Fibroblast of lung (primary cell): ENCODE results near the gene HS3ST3A1. TPM values are rescaled to one million over a fixed set of nuclear protein-coding genes. Genes with fewer than 3 reads are reported as not detected.

Experiments
- DNase-seq, 2 donors: peaks; one replicate each; pipeline versions ENCODE4 v3.0.0 to v3.0.0-alpha.2; 2010; ENCODE audit warnings: low read depth in 2 of 2
- H2AFZ ChIP-seq: 2 replicates; pipeline ENCODE4 v1.5.1; 2012; ENCODE audit warnings: low read length, control low read depth, inconsistent platforms
- H3K27ac ChIP-seq: 2 replicates; pipeline ENCODE4 v1.5.1; 2011; ENCODE audit warnings: low read length, control low read depth; ENCODE audit not compliant: insufficient read depth
- H3K27me3 ChIP-seq: 2 replicates; pipeline ENCODE4 v1.5.1; 2011; ENCODE audit warnings: mild to moderate bottlenecking, low read length; ENCODE audit not compliant: control insufficient read depth, insufficient read depth
- H3K36me3 ChIP-seq: 2 replicates; pipeline ENCODE4 v1.5.1; 2011; ENCODE audit warnings: low read length; ENCODE audit not compliant: control insufficient read depth, insufficient read depth
- H3K4me1 ChIP-seq: 2 replicates; pipeline ENCODE4 v1.5.1; 2011; ENCODE audit warnings: low read length; ENCODE audit not compliant: control insufficient read depth, insufficient read depth; ENCODE audit errors: extremely low read depth
- H3K4me2 ChIP-seq: 2 replicates; pipeline ENCODE4 v1.5.1; 2011; ENCODE audit warnings: low read length, control low read depth; ENCODE audit not compliant: insufficient read depth; ENCODE audit errors: extremely low read depth
- H3K4me3 ChIP-seq, 4 experiments: fragments of 200-600 bp in 1 of 4; sonication (generic) in 1 of 4; replicated peaks in 1 of 4; 2 replicates each; pipeline ENCODE4 v1.5.1; 2011 to 2016; ENCODE audit warnings: low read length in 4 of 4, low read depth in 3 of 4, mild to moderate bottlenecking in 3 of 4, control low read depth in 2 of 4, inconsistent platforms in 1 of 4, mixed read lengths in 1 of 4; ENCODE audit not compliant: insufficient read depth in 1 of 4; ENCODE audit errors: control extremely low read depth in 1 of 4
- H3K79me2 ChIP-seq: 2 replicates; pipeline ENCODE4 v1.5.1; 2012; ENCODE audit warnings: mild to moderate bottlenecking, low read length, inconsistent platforms; ENCODE audit not compliant: control insufficient read depth, insufficient read depth
- H3K9ac ChIP-seq: 2 replicates; pipeline ENCODE4 v1.5.1; 2011; ENCODE audit warnings: mild to moderate bottlenecking, low read length, control low read depth; ENCODE audit not compliant: insufficient read depth
- H3K9me3 ChIP-seq: 2 replicates; pipeline ENCODE4 v1.5.1; 2012; ENCODE audit warnings: low read depth, low read length; ENCODE audit not compliant: control insufficient read depth, insufficient read depth
- H4K20me1 ChIP-seq: 2 replicates; pipeline ENCODE4 v1.5.1; 2011; ENCODE audit warnings: low read length; ENCODE audit not compliant: control insufficient read depth, insufficient read depth; ENCODE audit errors: extremely low read depth
- EZH2 ChIP-seq: IDR thresholded peaks from 2 replicates; pipeline ENCODE4 v1.5.1; 2012; ENCODE audit warnings: low read length, control low read depth, mild to moderate bottlenecking; ENCODE audit errors: missing control alignments
- polyA plus RNA-seq, 2 donors: library from polyadenylated mRNA; depleted of rRNA in 1 of 2; stranded (reverse) in 1 of 2; unstranded in 1 of 2; fragments of >200 nt; gene quantifications; 2 replicates each; pipeline ENCODE4 v1.2.1, GENCODE V29; 2011 to 2012; ENCODE audit warnings: missing spikeins in 1 of 2
- total RNA-seq: library from RNA; depleted of rRNA; stranded (reverse); fragments of >200 nt; gene quantifications from 2 replicates; pipeline ENCODE4 v1.2.1, GENCODE V29; 2014
- TF ChIP-seq, protein P1 (sequence below), 2 donors: IDR thresholded peaks in 1 of 2; conservative IDR thresholded peaks in 1 of 2; 1 replicate in 1 of 2; 2 replicates in 1 of 2; pipeline ENCODE4 v1.5.1; 2011 to 2012; ENCODE audit warnings: low read length in 2 of 2, control low read depth in 1 of 2, inconsistent platforms in 1 of 2, low read depth in 1 of 2, mild to moderate bottlenecking in 1 of 2

The HS3ST3A1 gene
- total and polyA plus RNA-seq, 2 donors (not counting 1 experiment from before 2014, with no cell fraction given), result 2.4 to 48.7 TPM

DNA sequence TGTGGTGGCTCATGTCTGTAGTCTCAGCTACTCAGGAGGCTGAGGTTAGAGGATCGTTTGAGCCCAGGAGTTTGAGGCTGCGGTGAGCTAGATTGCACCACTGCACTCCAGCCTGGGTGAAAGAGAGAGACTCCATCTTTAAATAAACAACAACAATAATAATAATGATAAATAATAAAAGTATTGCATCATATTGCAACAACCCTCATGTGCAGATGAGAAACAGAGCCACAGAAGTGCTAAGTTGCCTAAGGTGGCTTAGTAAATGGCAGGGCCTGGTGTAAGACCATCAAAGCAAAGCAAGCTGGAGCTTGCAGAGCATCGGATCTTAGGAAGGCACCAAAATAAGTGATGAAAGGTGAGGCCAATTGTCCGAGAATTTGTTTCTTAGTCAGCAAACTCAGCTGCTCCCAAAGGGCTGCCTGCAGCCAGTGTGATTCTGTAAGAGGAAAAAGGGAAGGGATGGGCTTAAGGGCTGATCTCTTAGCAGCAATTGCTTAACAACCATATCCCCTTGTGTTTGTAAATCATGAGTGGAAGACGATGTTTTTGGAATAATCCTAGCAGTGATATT is 45.3 kb upstream of the HS3ST3A1 start:
- Histone ChIP-seq H3K9ac (no peak overlapping the region), H3K4me3 (no peak overlapping the region), H3K4me2 (no peak overlapping the region), H3K27ac (no peak overlapping the region), H3K36me3 (no peaks in the 10 kb centered on the region), H3K79me2 (no peaks in the 10 kb centered on the region), H2AFZ (no peak overlapping the region), H3K27me3 (no peaks in the 10 kb centered on the region), H3K4me1 (peaks cover 2% of the 10 kb centered on the region), H3K9me3 (no peaks in the 10 kb centered on the region), H4K20me1 (no peaks in the 10 kb centered on the region)
- peak in 1 of 2 donors; percentile 2 for DNase-seq
- TF ChIP-seq, protein P1, sequence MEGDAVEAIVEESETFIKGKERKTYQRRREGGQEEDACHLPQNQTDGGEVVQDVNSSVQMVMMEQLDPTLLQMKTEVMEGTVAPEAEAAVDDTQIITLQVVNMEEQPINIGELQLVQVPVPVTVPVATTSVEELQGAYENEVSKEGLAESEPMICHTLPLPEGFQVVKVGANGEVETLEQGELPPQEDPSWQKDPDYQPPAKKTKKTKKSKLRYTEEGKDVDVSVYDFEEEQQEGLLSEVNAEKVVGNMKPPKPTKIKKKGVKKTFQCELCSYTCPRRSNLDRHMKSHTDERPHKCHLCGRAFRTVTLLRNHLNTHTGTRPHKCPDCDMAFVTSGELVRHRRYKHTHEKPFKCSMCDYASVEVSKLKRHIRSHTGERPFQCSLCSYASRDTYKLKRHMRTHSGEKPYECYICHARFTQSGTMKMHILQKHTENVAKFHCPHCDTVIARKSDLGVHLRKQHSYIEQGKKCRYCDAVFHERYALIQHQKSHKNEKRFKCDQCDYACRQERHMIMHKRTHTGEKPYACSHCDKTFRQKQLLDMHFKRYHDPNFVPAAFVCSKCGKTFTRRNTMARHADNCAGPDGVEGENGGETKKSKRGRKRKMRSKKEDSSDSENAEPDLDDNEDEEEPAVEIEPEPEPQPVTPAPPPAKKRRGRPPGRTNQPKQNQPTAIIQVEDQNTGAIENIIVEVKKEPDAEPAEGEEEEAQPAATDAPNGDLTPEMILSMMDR (conservative IDR thresholded peaks at IDR 0.05 in 1 of 2, IDR thresholded peaks at IDR 0.05 in 1 of 2; ENCODE audit: low read depth in 1 of 2, low read length in 2 of 2), result no peak
- TF ChIP-seq EZH2, result no peak

DNA sequence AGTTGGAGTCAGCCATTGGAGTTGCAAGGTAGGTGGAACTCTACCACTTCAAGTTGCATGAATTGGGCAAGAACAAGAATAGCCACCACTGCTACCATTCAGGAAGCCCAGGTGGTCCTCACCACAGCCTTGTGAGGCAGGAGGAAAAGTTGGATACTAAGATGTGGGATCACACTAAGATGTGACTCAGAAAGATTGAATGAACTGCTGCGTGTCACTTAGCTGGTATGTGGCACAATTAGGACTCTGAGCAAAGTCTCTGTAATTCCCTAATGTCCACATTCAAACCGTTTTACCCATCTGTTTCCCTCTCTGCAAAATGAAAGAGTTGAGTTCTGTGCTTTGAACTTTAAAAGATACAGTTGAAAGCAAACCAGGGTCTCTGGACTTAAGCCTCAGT is 44.7 kb upstream of the HS3ST3A1 start:
- Histone ChIP-seq H2AFZ (no peak overlapping the region), H3K27me3 (no peaks in the 10 kb centered on the region), H3K27ac (no peak overlapping the region), H3K79me2 (no peaks in the 10 kb centered on the region), H3K9ac (no peak overlapping the region), H3K4me3 (no peak overlapping the region), H3K4me2 (no peak overlapping the region), H4K20me1 (no peaks in the 10 kb centered on the region), H3K9me3 (no peaks in the 10 kb centered on the region), H3K36me3 (no peaks in the 10 kb centered on the region), H3K4me1 (peaks cover 2% of the 10 kb centered on the region)
- DNase-seq, result peak in 1 of 2 donors; percentile 47
- TF ChIP-seq, protein P1 (conservative IDR thresholded peaks at IDR 0.05 in 1 of 2, IDR thresholded peaks at IDR 0.05 in 1 of 2; ENCODE audit: low read depth in 1 of 2, low read length in 2 of 2), result no peak
- TF ChIP-seq EZH2, result no peak

DNA sequence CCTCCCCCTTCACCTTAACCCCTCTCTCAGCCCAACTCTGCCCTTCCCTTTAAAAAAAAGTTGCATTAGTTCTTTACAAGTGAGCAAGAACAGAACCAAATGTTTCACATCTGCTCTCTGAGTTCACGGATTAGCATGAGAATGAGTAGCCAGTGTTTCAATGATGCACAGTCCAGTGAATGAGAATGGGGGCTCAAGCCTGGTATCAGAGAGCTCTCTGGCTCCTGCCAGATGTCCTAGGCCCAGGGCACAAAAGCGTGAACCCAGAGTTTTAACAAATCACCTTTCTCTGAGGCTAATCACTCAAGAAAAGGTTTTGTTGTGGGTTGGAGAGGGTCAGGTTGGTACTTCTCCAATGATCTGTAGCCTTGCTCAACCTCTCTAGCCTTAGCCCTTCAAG is 41.5 kb upstream of the HS3ST3A1 start:
- Histone ChIP-seq H3K9ac (no peak overlapping the region), H3K4me1 (peaks cover 3% of the 10 kb centered on the region), H3K27ac (no peak overlapping the region), H2AFZ (no peak overlapping the region), H3K36me3 (no peaks in the 10 kb centered on the region), H3K4me2 (no peak overlapping the region), H3K9me3 (no peaks in the 10 kb centered on the region), H3K27me3 (no peaks in the 10 kb centered on the region), H4K20me1 (no peaks in the 10 kb centered on the region), H3K4me3 (no peak overlapping the region), H3K79me2 (no peaks in the 10 kb centered on the region)
- no peak for DNase-seq
- TF ChIP-seq, protein P1 (conservative IDR thresholded peaks at IDR 0.05 in 1 of 2, IDR thresholded peaks at IDR 0.05 in 1 of 2; ENCODE audit: low read depth in 1 of 2, low read length in 2 of 2), result no peak
- TF ChIP-seq EZH2, result no peak
